Spleen (tissue), 11 donors: ENCODE results near the gene RPL7L1. TPM values are rescaled to one million over a fixed set of nuclear protein-coding genes. Genes with fewer than 3 reads are reported as not detected.
"Not testable (repeated sequence)": the region's sequence is repeated elsewhere in the genome, so short reads cannot be mapped to it uniquely, and the experiment has no call there.

Source experiments
- DNase-seq: peaks from one replicate; pipeline ENCODE4 v3.0.0-alpha.2; 2020
- H3K27ac ChIP-seq, 8 donors: fragments of 200-600 bp; sonication (generic) in 7 of 8; 1 replicate in 4 of 8; 2 replicates in 4 of 8; pipeline versions ENCODE4 v1.5.0 to v1.8.0; 2016 to 2021; ENCODE audit warnings: inconsistent platforms in 4 of 8, mild to moderate bottlenecking in 4 of 8, moderate library complexity in 1 of 8
- H3K27me3 ChIP-seq, 7 donors: fragments of 200-600 bp; sonication (generic) in 6 of 7; replicated peaks in 1 of 7; 1 replicate in 4 of 7; 2 replicates in 3 of 7; pipeline versions ENCODE4 v1.5.0 to v1.8.0; 2016 to 2021; ENCODE audit warnings: inconsistent platforms in 3 of 7, mild to moderate bottlenecking in 1 of 7
- H3K36me3 ChIP-seq, 6 donors: fragments of 200-600 bp; sonication (generic) in 5 of 6; 1 replicate in 4 of 6; 2 replicates in 2 of 6; pipeline versions ENCODE4 v1.5.0 to v1.8.0; 2016 to 2021; ENCODE audit warnings: inconsistent platforms in 2 of 6
- H3K4me1 ChIP-seq, 6 donors: fragments of 200-600 bp; sonication (generic) in 5 of 6; 1 replicate in 3 of 6; 2 replicates in 3 of 6; pipeline versions ENCODE4 v1.5.0 to v1.8.0; 2016 to 2021; ENCODE audit warnings: inconsistent platforms in 3 of 6
- H3K4me3 ChIP-seq, 8 donors: fragments of 200-600 bp; sonication (generic) in 7 of 8; 1 replicate in 4 of 8; 2 replicates in 4 of 8; pipeline versions ENCODE4 v1.5.0 to v1.8.0; 2016 to 2021; ENCODE audit warnings: inconsistent platforms in 4 of 8, mild to moderate bottlenecking in 4 of 8, moderate library complexity in 2 of 8
- H3K9me3 ChIP-seq, 8 donors: fragments of 200-600 bp; sonication (generic) in 7 of 8; 1 replicate in 4 of 8; 2 replicates in 4 of 8; pipeline versions ENCODE4 v1.5.0 to v1.8.0; 2016 to 2021; ENCODE audit warnings: inconsistent platforms in 4 of 8
- CTCF ChIP-seq, 11 experiments: fragments of 200-600 bp in 7 of 11; fragments of 450-650 bp in 4 of 11; sonication (generic) in 4 of 11; IDR thresholded peaks in 8 of 11; conservative IDR thresholded peaks in 3 of 11; 1 replicate in 7 of 11; 2 replicates in 4 of 11; pipeline versions ENCODE4 v1.4.0 to v1.8.0; 2016 to 2021; ENCODE audit warnings: antibody characterized with exemption in 11 of 11, inconsistent platforms in 4 of 11, mild to moderate bottlenecking in 1 of 11
- POLR2A ChIP-seq, 3 donors: fragments of 450-650 bp; IDR thresholded peaks; one replicate each; pipeline ENCODE4 v1.5.1; 2017; ENCODE audit warnings: antibody characterized with exemption in 3 of 3, mild to moderate bottlenecking in 1 of 3
- POLR2AphosphoS5 ChIP-seq, 3 donors: sonication (generic); formaldehyde crosslinking; IDR thresholded peaks; one replicate each; pipeline ENCODE4 v1.5.1; 2017; ENCODE audit warnings: antibody characterized with exemption in 3 of 3
- WGBS, 5 donors: extraction: QIAGEN DNeasy Blood & Tissue Kit in 3 of 5; methylation state at CpG; one replicate each; pipeline versions ENCODE4 v1.1.5 to v1.1.7; 2013 to 2018; 5-methylcytosine and 5-hydroxymethylcytosine counted together
- intact Hi-C: fragments of 100-400 bp; cut with DNase I; formaldehyde crosslinking; loops from one replicate; pipeline ENCODE4 v1.15.0; 2023; ENCODE audit warnings: low total_unique reads
- polyA plus RNA-seq, 3 donors: library from polyadenylated mRNA; stranded (reverse); fragments of 200-250 nt; gene quantifications; one replicate each; pipeline ENCODE4 v1.2.1, GENCODE V29; 2013
- total RNA-seq, 7 donors: library from RNA; depleted of rRNA in 3 of 7; stranded (reverse); fragments of >200 nt in 3 of 7; fragmentation: NEBNext Ultra II Directional in 4 of 7; extraction: Animal tissue kit (Norgen Biotek cat#: 25700) in 4 of 7; gene quantifications; one replicate each; pipeline versions ENCODE4 v1.1.0 to v1.2.1, GENCODE V29; 2016 to 2021
- donor health status: healthy with polysubstance abuse.
- donor health status: DM: no; HTN: no; CAD: no; lungs with moderate emphysema.
- donor health status: DM: no; HTN: no; CAD: no.
- donor health status: Bipolar disorder and iron deficiency.
- donor health status: healthy.
- donor health status: DM: no; HTN: no; CAD: no.
- donor health status: DM: yes; HTN: yes; CAD: no.

The RPL7L1 gene
- total and polyA plus RNA-seq, 10 donors, result 27.6 to 92.4 (median 66.9) TPM

DNA sequence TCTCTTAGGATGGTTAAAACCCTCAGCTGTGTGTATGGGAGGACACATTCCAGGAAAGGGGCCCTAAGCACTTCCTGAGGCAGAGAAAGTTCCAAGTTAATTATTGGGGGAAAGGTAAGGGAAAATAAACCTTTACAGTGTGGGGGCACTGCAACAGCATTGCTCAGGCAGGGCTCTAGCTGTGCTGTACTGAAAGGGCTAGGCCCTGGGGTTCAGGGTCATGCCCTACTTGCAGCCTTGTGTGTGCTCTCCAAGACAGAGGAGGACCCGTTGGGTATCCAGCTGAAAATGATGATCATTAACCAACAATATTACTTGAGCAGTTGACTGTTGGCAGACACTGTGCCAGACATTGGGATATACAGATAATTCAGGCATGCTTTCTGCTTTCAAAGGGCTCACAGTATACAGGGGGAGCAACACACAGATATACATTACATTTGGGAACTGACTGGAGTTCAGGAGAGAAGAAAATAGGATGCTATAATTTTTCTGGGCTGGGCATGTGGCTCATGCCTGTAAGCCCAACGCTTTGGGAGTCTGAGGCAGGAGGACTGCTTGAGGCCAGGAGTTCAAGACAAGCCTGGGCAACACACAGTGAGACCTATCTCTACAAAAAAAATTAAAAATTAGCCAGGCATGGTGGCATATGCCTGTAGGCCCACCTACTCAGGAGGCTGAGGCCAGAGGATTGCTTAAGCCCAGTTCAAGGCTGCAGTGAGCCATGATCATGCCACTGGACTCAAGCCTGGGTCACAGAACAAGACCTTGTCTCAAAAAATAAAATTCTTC lies 9.1 kb upstream of the RPL7L1 start:
- Histone ChIP-seq H3K27ac (no peak overlapping the region), H3K4me3 (no peak overlapping the region), H3K9me3 (no peaks in the 10 kb centered on the region), H3K36me3 (peaks cover 4 to 49% (median 31%) of the 10 kb centered on the region in 6 donors), H3K27me3 (no peaks in the 10 kb centered on the region), H3K4me1 (no peaks in the 10 kb centered on the region)
- no peak for DNase-seq
- TF ChIP-seq POLR2A (IDR thresholded peaks at IDR 0.05) (no peak), POLR2AphosphoS5 (IDR thresholded peaks at IDR 0.05) (peak in 1 of 3 donors; percentile 28)
- intact Hi-C loops, result loop anchor here (10.0 kb wide), 1 partner anchor 126 kb away; the partner anchor contains the start of gene TBCC
- WGBS, 5 donors, result 75 to 85% (median 80%) methylated on average over 2 of the region's 2 CpGs

DNA sequence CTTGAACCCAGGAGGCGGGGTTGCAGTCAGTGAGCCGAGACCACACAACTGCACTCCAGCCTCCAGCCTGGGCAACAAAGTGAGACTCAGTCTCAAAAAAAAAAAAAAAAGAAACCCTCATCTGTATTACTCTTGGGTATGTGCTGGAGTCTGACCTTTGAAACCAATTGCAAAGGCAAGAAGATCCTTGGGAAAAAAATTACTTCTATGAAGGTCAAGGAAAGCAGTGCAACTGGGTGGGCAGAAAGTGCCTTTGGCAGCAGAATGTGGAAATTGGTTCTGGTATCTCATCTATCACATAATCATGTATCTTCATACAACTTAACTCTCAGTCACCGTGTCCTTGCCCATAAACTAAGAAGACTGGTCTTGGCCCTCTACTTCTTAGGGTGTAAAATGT lies 7.7 kb upstream of the RPL7L1 start:
- Histone ChIP-seq H3K4me3 (no peak overlapping the region), H3K27me3 (no peaks in the 10 kb centered on the region), H3K36me3 (peaks cover 2 to 35% (median 19%) of the 10 kb centered on the region in 6 donors), H3K4me1 (peaks cover 0 to under 1% (median 0%) of the 10 kb centered on the region in 6 donors), H3K27ac (no peak overlapping the region), H3K9me3 (no peaks in the 10 kb centered on the region)
- no peak for DNase-seq
- intact Hi-C loops, result loop anchor here (10.0 kb wide), 1 partner anchor 127 kb away; the partner anchor contains the start of gene TBCC
- 77 to 89% (median 84%) methylated on average over 3 of the region's 3 CpGs for WGBS, 5 donors
- TF ChIP-seq CTCF (IDR thresholded peaks at IDR 0.05 in 8 of 11, conservative IDR thresholded peaks at IDR 0.05 in 3 of 11), result no peak

DNA sequence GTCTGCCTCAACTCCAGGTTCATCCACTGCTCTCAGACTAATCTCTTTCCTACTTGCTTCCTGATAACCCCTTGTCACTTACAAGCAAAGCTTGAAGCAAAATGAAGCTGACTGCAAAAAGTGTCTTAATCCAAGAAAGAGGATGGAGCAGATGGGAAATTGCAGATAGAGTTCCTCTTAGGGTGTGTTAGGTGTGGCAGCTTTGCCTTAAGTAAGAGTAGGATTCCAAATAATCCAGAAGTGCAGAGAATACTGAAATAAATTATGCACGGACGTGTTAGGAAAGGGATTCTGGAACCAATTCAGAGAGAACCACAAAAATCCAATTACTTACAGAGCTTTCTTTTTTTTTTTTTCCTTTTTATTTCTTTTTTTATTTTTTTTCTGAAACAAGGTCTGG lies 6.1 kb upstream of the RPL7L1 start:
- peaks cover 0 to 19% (median 6%) of the 10 kb centered on the region in 6 donors for H3K36me3 ChIP-seq
- H3K27me3 ChIP-seq, result no peaks in the 10 kb centered on the region
- no peaks in the 10 kb centered on the region for H3K9me3 ChIP-seq
- TF ChIP-seq POLR2AphosphoS5 (IDR thresholded peaks at IDR 0.05) (no peak), CTCF (IDR thresholded peaks at IDR 0.05 in 8 of 11, conservative IDR thresholded peaks at IDR 0.05 in 3 of 11) (no peak), POLR2A (IDR thresholded peaks at IDR 0.05) (no peak)
- no peak overlapping the region for H3K27ac ChIP-seq
- 69 to 97% (median 73%) methylated on average over 2 of the region's 2 CpGs for WGBS, 5 donors
- DNase-seq, result no peak
- peaks cover 0 to 13% (median 4%) of the 10 kb centered on the region in 6 donors for H3K4me1 ChIP-seq
- intact Hi-C loops, result loop anchor here (10.0 kb wide), 1 partner anchor 129 kb away; the partner anchor contains the start of gene TBCC
- H3K4me3 ChIP-seq, result no peak overlapping the region

- Histone ChIP-seq H3K27ac (no peak overlapping the region), H3K9me3 (no peaks in the 10 kb centered on the region), H3K4me3 (no peak overlapping the region), H3K36me3 (peaks cover 0 to 21% (median 12%) of the 10 kb centered on the region in 6 donors), H3K4me1 (peaks cover 17 to 49% (median 38%) of the 10 kb centered on the region in 6 donors), H3K27me3 (no peaks in the 10 kb centered on the region)
- DNase-seq, result no peak
- TF ChIP-seq CTCF (IDR thresholded peaks at IDR 0.05 in 8 of 11, conservative IDR thresholded peaks at IDR 0.05 in 3 of 11) (no peak), POLR2A (IDR thresholded peaks at IDR 0.05) (no peak), POLR2AphosphoS5 (IDR thresholded peaks at IDR 0.05) (no peak)
- 77 to 90% (median 80%) methylated on average over 3 of the region's 3 CpGs for WGBS, 5 donors
- intact Hi-C loops, result loop anchor here (5.0 to 10.0 kb wide), 2 partner anchors 133 to 220 kb away; partner anchors contain the start of gene TBCC
Observed at GRCh38 chr6:42877695-42878094, 1.7 kb upstream of the RPL7L1 start.

DNA sequence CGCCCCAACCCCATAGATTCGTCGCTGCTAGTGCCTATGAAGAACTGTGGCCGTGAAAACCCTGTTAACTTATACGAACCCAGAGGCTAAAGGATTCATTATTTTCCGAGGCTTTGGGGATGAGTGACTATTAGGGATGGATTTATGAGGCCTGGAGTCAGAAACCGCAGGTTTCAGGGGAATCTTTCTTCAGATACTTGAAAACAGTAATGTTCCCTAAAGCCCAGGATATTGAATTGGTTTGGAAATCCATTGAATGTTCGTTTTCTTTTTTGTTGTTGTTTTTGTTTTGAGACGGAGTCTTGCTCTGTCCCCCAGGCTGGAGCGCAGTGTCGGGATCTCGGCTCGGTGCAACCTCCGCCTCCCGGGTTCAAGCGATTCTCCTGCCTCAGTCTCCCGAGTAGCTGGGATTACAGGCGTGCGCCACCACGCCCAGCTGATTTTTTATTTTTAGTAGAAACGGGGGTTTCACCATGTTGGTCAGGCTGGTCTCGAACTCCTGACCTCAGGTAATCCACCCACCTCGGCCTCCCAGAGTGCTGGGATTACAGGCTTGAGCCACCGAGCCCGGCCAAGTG lies 913 bp downstream of the RPL7L1 start:
- peaks cover 3 to 47% (median 38%) of the 10 kb centered on the region in 6 donors for H3K36me3 ChIP-seq
- DNase-seq, H3K9me3 ChIP-seq, H3K27me3 ChIP-seq, intact Hi-C loops: not testable (repeated sequence)
- peak overlapping the region; percentile 50 to 76 (median 65) for H3K4me3 ChIP-seq
- 9 to 15% (median 12%) methylated on average over 25 of the region's 25 CpGs for WGBS, 5 donors
- peak overlapping the region; percentile 90 to 97 (median 95) for H3K27ac ChIP-seq
- peaks cover 20 to 63% (median 43%) of the 10 kb centered on the region in 6 donors for H3K4me1 ChIP-seq

DNA sequence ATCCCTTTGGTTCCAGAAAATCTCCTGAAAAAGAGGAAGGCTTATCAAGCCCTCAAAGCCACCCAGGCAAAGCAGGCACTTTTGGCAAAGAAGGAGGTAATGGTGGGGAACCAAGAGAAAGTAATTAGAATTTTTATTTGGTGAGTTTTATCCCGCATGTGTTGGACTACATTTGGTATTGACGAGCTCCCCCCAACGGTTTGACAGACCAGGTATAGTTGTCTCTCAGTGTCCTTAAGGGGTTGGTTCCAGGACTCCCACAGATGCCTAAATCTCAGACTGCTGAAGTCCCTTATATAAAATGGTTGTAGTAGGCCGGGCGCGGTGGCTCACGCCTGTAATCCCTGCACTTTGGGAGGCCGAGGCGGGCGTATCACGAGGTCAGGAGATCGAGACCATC lies 1.5 kb downstream of the RPL7L1 start:
- Histone ChIP-seq H3K27ac (peak overlapping the region in 6 of 8 donors; percentile 90 to 96 (median 94)), H3K36me3 (peaks cover 5 to 53% (median 43%) of the 10 kb centered on the region in 6 donors), H3K4me3 (peak overlapping the region; percentile 50 to 76 (median 65)), H3K4me1 (peaks cover 20 to 63% (median 43%) of the 10 kb centered on the region in 6 donors)
- H3K27me3 ChIP-seq, DNase-seq, H3K9me3 ChIP-seq, intact Hi-C loops: not testable (repeated sequence)
- 81 to 90% (median 85%) methylated on average over 10 to 12 of the region's 12 CpGs for WGBS, 5 donors
